GM23338 (cell line): ENCODE data around the gene NUDT11.

Experiments
- CTCF ChIP-seq, 2 experiments: fragments of 200-600 bp in 1 of 2; sonication (generic) in 1 of 2; conservative IDR thresholded peaks; 2 replicates each; pipeline versions ENCODE4 v1.5.1 to v1.6.1; 2016 to 2017; ENCODE audit warnings: antibody characterized with exemption in 2 of 2, low read depth in 2 of 2, mild to moderate bottlenecking in 2 of 2, moderate library complexity in 1 of 2
- POLR2AphosphoS5 ChIP-seq: IDR thresholded peaks from 2 replicates; pipeline ENCODE4 v1.6.1; 2016; ENCODE audit warnings: antibody characterized with exemption, low read depth
- ZNF114 ChIP-seq: fragments of 250-450 bp; sonication (Bioruptor Pico); IDR thresholded peaks from 2 replicates; pipeline ENCODE4 v1.5.0; 2020; ENCODE audit warnings: mild to moderate bottlenecking, moderate library complexity

- TF ChIP-seq CTCF (conservative IDR thresholded peaks at IDR 0.05; ENCODE audit: low read depth in 2 of 2) (no peak), POLR2AphosphoS5 (no peak), ZNF114 (CRISPR knock-in tag) (no peak)
Observed at GRCh38 chrX:51507551-51507950, 11.2 kb upstream of the NUDT11 start.
